GM18511 (cell line): ENCODE measurements around the gene PPARG.
"Not testable (repeated sequence)": the region's sequence is repeated elsewhere in the genome, so short reads cannot be mapped to it uniquely, and the experiment has no call there.

ENCODE experiments used
- ATAC-seq: cut with Tn5 transposase; IDR thresholded peaks from one replicate; pipeline ENCODE4 v1.9.1; 2021; ENCODE audit warnings: mild to moderate bottlenecking, moderate library complexity; ENCODE audit not compliant: unreplicated experiment

PPARG gene

DNA sequence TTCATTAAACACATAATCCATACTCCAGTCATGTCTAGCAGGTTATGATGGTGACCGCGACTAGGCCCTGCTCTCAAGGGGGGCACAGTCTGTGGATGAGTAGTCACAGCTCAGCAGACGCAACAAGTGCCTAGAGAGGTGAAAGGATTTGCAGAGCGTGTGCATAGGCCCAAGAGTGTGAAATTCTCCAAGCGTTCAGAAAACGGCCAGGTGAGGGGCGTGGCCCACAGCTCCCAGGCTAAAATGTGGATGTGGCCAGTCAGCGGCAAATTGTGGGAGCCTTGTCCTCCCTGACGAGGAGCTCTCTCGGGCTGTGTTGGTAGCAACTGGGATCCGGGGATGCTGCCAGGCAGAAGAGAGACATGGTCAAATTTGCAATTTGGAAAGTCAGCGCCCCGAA is 149.0 kb downstream of the PPARG start:
- ATAC-seq = no peak

DNA sequence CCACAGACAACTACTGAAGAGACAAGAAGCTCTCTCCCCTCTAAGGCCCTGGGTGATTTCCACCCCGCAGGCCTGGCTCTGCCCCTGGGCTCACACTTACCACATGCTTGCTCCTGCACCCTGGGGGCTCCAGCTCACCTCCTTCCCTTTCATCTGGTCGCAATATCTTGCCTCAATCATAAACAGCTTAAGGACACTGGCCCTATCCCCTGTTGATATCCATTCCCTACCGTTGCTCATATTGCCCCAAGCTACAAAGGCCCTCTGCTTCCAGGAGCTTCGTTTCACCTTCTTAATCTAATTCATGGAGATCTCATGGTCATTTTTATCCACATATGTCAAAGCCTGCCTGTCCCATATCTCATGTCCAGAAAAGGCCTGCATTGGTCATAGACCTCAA is 149.4 kb downstream of the PPARG start:
- ATAC-seq = no peak

DNA sequence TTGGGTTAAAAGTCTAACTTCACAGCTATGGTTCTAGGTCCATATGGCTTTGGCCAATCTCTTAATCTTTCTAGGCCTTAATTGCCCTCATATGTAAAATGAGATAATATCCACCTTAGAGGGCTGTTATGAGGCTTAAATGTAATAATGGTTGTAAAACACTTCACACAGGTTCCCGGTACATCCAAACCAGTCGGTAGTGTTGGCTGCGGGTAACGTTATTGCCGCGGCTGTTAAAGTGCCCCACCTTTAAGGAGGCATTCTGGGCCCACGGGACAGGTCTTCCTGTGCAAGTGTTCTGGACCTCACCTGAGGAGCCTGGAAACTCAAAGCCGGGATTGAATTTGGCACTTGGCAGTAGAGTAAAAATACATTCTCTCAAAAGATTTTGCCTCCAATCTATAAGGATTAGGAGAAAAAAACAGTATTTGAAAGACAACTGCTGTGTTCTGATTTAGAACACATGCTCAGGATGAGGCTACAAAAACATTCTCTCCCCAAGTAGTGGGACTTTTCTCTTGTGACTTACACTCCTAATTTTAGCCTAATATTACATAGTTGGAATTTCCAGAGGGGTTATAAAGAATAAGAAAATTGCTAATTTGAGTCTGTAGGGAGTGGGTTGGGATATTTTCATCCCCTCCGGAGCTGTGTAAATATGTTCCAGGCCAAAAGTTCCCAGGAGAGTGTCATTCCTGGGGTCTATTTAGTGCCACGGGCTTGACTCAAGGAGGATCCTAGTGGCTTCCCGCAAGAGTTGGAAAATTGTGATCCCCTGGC is 150.5 kb downstream of the PPARG start:
- no peak for ATAC-seq

DNA sequence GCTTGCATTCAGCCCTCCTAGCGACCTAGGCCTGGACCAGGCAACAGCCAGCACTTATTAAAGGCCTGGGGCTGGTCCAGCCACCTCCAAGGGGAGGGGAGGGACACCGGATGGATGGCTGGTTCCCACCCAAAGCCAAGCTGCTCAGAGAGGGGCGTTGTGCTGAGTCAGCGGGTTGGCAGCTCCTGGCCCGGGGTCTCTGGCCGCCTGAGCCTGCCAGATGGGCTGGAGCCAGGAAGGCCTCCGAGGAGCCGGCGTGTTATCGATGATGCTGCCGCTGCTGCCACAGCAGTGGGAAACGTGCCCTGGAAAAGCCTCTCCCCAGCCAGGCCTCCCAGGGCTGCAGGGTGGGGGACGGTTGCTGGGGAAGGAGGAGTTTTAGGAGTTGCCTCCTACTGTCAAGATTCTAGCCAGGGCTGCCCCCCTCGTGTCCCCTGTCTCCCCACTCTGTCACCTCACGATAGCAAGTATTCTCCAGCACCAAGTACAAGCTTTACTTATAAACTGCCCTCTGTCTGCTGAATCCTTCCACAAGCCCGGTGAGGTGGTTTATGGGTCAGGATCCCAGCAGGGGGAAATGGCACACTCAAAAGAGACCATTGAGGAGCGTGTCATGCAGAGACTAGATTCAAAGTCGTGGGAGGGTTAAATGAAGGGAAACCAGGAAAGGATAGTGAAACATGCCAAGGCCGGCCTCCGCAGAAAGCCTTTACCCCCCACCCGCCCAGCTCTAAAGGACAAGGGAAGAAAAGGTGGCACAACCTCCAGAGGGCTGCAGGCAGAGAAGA is 152.3 kb downstream of the PPARG start:
- no peak for ATAC-seq

DNA sequence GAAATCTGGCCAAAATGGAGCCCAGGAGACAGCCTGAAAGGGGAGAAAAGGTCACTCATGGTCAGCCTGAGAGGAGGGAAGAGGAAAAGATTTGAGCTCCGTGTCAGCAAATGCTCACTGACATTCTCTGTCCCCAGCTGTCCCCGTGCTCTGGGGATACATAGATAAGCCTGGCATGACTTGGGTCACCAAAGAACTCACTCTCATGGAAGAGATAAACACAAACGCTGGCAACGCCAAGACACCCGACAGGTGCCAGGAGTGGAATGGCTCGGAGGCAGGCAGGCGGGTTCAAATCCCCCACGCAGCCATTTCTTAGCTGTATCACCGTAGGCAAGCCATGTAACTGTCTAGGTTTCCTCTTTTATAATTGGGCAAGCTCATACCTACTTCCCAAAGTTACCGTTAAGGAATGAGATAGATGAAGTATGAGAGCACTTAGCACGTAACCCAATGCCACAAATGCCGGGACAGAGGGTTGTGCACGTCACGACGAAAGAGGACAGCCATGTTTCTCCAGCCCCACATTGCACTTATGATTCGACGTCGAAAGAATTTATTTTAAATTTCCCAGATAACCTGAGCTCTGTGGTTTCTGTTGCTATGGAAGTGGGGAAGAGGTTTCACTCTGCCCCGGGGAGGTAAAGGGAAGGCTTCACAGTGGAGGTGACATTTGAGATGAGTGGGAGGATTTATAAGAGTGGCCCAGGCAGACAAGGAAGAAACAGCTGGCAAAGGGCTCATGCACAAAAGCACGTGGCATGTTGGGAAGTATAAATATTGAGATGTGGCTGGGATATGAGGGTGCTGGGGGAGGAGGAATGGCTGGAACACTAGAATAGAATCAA is 154.0 kb downstream of the PPARG start:
- no peak for ATAC-seq

DNA sequence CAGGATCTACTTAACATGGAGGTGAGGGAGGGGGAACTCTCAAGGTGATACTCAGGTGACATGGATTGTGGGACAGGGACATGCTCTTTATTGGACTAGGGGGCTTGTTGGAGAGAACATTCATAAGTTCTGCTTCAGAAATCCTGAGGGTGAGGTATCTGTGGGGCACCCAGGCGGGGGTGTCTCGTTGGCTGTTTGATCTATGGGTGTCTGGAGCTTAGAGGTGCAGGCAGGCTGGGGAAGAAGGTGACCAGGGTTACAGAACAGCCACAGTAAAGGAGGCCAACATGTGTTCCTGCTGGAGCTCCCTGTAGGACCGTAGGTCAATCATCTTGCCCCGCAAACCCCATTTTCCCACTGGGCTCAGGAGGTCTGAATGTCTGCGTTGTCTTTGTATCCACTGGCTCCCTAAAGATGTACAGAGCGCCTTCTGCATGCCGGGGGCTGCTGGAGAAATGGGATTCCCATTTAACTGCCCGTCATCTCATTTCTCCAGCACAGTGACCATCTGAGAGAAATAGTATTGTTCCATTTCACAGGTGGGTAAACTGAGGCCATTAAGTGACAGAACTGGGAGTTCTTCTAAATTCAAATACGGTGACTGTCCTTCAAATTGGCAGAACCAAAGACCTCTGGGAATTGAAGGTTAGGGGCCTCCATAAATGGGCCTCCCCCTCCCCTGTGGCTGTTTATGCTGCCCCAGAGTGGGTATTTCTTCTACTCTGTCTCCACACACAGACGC is 155.1 kb downstream of the PPARG start:
- ATAC-seq = no peak

DNA sequence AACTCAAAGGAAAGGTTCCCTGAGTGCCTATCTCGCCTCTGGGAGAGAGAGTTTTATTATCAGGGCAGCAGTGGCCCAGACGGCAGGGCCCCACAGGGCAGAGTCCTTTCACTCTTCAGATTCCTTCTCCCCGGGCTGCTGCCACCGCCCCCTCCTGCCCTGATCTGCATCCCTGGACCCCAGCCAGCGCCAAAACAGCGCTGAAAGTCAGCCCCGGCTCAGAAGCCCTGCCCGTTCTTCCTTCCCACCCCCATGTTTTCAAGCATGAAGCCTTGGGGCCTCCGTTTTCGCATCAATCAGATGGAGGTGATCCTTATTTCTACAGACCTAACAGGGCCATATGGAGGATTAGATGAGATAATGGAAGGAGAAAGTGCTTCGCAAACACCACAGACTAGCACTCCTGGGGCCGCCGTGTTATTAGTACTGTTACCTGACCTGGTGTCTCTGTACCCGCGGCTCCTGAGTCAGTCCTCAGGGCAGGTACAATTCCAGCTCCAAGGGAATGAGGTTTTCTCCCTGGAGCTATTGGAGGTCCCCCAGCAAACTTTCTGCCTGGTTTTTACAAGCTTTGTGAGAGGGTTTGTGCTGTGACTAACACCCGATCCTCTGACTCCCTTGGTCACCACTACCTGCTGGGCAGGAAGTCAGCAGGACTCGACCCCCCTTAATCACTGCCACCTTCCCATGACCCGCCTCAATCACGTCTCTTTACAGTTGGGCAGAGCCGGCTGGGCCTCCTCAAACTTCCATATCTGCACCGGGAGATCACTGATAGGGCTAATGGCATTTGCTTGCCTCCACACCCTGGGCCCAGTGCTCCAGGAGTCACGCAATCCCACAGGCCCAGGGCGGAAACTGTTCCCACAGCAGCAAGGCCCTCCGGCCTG is 156.0 kb downstream of the PPARG start:
- ATAC-seq = no peak

DNA sequence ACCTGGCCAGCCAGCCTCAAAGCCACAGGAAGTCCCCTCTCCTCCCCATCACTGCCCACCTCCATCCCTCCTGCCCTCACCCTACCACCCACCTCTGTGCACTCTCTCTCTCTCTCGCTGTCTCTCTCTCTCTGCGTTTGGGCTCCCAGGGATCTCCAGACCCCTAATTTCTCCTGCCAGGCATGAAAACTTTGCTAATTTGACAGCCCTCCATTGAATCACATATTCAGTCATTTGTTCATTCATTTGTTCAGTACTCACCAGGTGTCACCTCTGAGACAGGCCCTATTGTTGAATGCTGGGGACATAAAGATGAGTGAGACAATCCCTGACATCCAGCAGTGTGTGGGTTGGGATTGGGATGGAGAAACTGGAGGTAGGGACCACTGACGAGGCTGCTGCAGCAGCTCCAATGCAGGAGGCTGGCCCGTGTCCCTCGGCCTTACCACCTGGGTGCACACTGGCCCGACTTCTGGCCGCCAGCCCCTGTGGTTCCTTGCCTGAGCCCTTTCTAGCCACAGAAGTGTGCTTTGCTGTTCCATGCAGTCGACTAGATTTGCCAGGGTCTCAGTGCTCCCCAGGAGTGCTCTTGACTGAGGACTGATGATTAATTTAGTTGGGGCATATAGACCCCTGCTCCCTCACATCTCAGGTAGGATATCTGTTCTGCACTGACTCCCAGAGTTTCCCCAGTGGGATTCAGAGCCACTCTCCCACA is 156.8 kb downstream of the PPARG start:
- ATAC-seq = no peak

DNA sequence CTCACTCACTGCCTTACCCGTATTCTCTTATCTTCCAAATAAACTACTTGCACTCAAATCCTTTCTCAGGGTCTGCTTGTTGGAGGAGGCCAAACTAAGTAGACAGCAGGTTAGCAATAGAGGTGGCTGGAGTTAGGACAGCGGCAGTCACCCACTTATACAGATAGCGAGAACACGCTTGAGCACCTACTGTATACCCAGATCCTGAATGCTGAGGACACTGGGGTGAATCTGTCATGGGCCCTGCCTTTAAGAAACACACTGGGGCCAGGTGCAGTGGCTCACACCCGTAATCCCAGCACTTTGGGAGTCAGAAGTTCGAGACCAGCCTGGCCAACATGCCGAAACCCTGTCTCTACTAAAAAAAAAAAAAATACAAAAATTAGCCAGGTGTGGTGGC is 157.4 kb downstream of the PPARG start:
- no peak for ATAC-seq

DNA sequence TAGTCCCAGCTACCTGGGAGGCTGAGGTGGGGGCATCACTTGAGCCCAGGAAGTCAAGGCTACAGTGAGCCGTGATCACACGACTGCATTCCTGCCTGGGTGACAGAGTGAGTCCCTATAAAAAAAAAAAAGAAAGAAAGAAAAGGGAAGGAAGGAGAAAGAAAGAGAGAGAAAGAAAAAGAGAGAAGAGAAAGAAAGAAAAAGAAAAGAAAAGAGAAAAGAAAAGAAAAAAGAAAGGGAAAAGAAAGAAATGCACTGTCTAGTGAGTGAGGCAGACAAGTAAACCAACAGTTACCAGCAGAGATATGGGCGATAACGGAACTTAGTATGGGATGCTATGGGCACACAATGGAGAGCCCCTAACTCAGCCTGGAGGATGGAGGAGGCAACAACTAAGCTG is 158.2 kb downstream of the PPARG start:
- ATAC-seq = no peak

DNA sequence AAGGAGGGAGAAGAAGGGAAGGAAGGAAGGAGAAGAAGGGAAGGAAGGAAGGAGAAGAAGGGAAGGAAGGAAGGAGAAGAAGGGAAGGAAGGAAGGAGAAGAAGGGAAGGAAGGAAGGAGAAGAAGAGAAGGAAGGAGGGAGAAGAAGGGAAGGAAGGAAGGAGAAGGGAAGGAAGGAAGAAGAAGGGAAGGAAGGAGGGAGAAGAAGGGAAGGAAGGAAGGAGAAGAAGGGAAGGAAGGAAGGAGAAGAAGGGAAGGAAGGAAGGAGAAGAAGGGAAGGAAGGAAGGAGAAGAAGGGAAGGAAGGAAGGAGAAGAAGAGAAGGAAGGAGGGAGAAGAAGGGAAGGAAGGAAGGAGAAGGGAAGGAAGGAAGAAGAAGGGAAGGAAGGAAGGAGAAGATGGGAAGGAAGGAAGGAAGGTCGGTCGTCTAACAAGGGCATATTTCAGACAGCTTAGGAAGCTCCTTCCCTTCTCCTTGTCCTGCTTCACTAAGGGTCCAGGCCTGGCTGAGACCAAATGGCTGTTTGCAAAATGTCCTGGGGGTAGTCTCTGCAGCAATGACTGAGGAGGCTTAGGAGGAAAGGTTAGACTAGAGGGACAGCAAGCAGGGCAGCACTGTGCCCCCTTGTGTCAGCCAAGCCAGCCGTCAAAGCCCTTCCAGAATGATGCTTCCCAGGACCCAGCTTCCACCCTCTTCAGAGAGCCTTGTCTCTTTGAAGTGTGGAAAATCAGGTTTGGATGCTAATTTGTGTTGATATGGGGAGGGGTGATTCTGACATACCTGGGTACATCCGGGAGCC is 159.7 kb downstream of the PPARG start:
- ATAC-seq = not testable (repeated sequence)

DNA sequence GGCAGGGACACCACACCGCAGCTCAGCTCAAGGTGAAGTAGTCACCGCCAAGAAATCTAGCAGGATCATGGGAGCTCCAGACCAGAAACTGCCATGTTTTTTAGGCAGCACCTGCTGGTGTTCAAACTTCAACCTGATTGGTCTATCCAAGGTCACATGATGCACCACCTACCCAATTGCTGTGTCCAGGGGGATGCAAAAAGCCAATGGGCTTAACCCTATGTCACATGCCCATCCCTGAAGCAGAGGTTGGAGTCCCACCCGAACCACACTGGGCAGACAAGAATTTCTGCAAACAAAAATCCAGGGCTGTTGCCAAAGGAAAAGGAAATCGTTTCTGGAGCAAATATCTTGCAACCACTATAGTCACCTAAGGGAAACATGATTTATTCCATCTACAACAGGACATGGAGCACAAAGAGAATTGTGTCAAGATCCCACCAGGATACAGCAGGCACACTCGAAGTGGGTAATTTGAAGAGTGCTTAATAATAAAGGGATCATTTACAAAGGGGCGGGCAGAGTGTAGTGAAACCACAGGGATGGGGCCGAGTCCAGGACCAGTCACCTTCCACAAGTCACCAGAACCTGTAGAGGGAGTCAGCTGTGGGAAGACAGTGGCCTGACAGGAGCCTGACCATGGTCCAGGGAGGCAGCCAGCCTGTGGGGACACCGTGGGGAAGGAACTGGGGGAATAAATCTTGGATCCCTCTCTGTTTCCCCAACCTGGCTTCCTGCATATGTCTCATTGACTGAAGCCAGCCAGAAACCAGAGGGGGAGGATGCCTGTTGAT is 161.2 kb downstream of the PPARG start:
- no peak for ATAC-seq

DNA sequence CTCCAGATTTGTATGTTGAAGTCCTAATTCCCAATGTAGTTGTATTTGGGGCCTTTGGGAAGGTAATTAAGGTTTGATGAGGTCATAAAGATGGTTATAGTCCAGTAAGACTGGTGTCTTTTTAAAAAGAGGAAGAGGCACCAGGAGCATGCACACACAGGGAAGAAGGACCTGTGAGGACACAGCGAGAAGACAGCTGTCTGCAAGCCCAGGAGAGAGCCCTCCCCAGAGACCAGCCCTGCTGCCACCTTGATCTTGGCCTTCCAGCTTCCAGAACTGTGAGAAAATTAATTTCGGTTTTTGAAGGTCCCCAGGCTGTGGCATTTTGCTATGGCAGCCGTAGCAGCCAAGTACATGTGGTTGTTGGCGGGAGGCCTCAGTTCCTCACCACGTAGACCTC is 162.6 kb downstream of the PPARG start:
- ATAC-seq = no peak

DNA sequence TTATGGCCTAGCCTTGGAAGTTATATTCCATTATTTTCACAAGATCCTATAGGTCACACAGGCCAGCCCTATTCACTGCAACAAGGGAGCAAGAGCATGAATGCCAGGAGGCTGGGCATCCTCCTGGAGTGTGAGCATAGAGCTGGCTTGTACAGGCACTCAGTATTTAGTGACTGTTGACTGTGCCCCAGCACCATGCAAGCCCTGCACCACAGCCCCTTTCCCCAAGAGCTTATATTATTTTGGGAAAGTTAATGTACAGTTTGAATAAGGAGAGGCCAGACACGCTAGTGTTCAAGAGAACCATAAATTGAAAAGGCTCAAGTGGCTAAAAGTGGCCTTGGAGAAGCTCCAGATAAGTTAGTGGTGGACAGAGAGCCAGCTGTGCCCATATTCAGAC is 163.1 kb downstream of the PPARG start:
- ATAC-seq = no peak

DNA sequence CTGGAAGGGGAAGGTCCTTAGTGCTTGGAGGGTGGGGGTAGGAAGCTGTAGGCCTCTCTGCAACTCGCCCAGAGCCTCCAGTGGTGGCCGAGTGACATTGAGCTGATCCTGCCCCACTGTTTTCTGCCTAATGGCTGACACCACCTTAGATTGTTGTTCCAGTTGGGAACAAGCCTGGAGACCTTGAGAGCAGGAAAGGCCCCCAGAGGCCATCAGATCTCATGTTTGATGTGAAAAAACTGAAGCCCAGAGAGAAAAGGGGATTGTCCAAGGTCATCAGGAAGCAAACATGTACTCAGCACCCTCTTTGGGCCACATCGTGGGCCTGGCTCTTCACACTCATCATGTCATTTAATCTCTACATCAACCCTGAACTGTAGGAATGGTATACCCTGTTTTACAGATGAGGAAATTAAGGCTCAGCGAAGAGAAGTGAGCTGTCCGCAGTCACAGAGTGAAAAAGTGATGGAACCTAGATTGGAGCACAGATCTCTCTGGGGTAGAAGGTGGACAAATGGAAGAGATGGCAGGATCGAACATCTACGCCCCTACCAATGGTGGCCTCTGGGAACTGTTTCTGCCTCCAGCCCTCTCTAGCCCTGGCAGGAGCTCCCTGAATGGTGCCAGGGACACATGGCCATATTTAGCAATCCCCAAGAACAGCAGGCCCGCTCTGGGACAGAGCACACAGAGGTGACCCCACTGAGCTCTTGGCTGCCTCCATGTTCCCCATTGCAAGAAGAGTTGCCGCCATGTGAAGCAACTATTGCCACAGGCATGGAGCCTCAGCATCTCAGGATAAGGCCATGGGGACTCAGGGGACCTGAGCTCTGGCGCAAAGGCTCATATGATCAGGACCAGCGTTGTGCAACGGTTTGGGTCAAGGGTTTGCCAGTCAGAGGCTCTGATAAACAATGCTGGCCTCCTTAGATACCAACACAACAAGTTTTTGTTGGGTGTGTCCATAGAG is 163.8 kb downstream of the PPARG start:
- no peak for ATAC-seq

DNA sequence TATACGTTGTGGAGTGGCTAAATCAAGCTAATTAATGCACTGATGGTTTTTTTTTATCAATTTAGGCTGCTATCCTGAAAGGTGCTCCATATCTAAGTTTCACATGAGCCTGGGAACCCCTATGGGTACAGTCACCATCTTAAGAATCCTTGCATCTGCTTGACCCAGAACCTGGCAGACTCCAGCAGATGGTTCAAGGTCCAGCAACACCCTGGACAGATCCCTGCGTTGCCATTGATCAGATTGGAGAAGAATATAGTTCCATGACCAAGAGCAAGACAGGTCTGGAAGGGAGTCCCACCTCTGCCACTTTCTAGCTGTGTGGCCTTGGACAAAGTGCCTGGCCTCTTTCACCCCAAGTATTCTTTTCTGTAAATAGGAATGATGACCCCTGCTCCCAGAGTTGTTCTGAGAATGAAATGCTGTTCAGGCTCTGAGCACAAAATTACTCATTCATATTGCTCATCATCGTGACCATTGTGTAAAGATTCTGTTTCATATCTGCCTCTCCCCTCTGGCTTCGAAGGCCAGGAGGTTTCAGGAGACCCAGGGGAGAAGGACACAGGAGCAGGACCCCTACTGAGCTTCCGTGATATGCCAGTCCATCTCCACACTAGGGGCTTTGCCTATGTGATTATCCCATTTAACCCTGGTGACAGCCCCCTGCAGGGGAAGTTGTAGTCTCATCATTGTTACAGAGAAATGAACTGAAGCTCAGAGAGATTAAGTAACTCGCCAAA is 165.4 kb downstream of the PPARG start:
- no peak for ATAC-seq
